CD4-positive, alpha-beta memory T cell (primary cell): Measurements from ENCODE around the gene SLC4A3. TPM values are rescaled to one million over a fixed set of nuclear protein-coding genes. Genes with fewer than 3 reads are reported as not detected.

Experiments
- CTCF ChIA-PET: fragments of 350-600 bp; sonication (Branson Sonifier 250); formaldehyde crosslinking; loops from one replicate; lab custom pipeline; 2021; ENCODE audit warnings: inconsistent platforms; ENCODE audit not compliant: partially characterized antibody; lab: Charles Lee
- POLR2A ChIA-PET: fragments of 350-600 bp; sonication (Branson Sonifier 250); formaldehyde crosslinking; loops from one replicate; lab custom pipeline; 2021; ENCODE audit not compliant: partially characterized antibody; lab: Charles Lee
- DNase-seq, 5 donors: peaks; one replicate each; pipeline versions ENCODE4 v3.0.0 to v3.0.0-alpha.2; 2020 to 2022; ENCODE audit warnings: mixed read lengths in 1 of 5
- H3K27ac ChIP-seq: one replicate; pipeline ENCODE4 v1.7.0; 2013; ENCODE audit warnings: low read depth, low read length
- H3K27me3 ChIP-seq: 2 replicates; pipeline ENCODE4 v1.7.0; 2013; ENCODE audit warnings: mild to moderate bottlenecking, low read length, moderate library complexity; ENCODE audit not compliant: insufficient read depth
- H3K36me3 ChIP-seq: 2 replicates; pipeline ENCODE4 v1.7.0; 2013; ENCODE audit warnings: mild to moderate bottlenecking, low read length, moderate library complexity; ENCODE audit not compliant: insufficient read depth
- H3K4me1 ChIP-seq: 2 replicates; pipeline ENCODE4 v1.7.0; 2013; ENCODE audit warnings: mild to moderate bottlenecking, low read length, moderate library complexity; ENCODE audit not compliant: insufficient read depth
- H3K4me3 ChIP-seq, 2 donors: one replicate each; pipeline ENCODE4 v1.7.0; 2013; ENCODE audit warnings: low read length in 2 of 2, mild to moderate bottlenecking in 1 of 2
- H3K9me3 ChIP-seq, 2 donors: one replicate each; pipeline ENCODE4 v1.7.0; 2013; ENCODE audit warnings: low read length in 2 of 2, control low read depth in 1 of 2; ENCODE audit not compliant: control insufficient read depth in 1 of 2
- H3K27ac Mint-ChIP-seq, 7 donors: one replicate each; pipeline ENCODE4 v1.8.0; 2020 to 2021; ENCODE audit warnings: mixed read lengths in 7 of 7, mild to moderate bottlenecking in 6 of 7, inconsistent platforms in 3 of 7, moderate library complexity in 3 of 7
- H3K27me3 Mint-ChIP-seq, 2 donors: one replicate each; pipeline ENCODE4 v1.8.0; 2020 to 2021; ENCODE audit warnings: mixed read lengths in 2 of 2
- H3K36me3 Mint-ChIP-seq, 2 donors: one replicate each; pipeline ENCODE4 v1.8.0; 2020 to 2021; ENCODE audit warnings: mixed read lengths in 2 of 2, inconsistent platforms in 1 of 2, mild to moderate bottlenecking in 1 of 2
- H3K4me1 Mint-ChIP-seq, 4 donors: one replicate each; pipeline ENCODE4 v1.8.0; 2020 to 2021; ENCODE audit warnings: mixed read lengths in 4 of 4, mild to moderate bottlenecking in 1 of 4
- H3K4me3 Mint-ChIP-seq, 8 donors: one replicate each; pipeline ENCODE4 v1.8.0; 2020 to 2021; ENCODE audit warnings: mixed read lengths in 8 of 8, mild to moderate bottlenecking in 7 of 8, moderate library complexity in 6 of 8, inconsistent platforms in 3 of 8
- H3K9me3 Mint-ChIP-seq, 8 donors: one replicate each; pipeline ENCODE4 v1.8.0; 2020 to 2021; ENCODE audit warnings: mixed read lengths in 8 of 8, mild to moderate bottlenecking in 5 of 8, inconsistent platforms in 3 of 8, moderate library complexity in 1 of 8
- intact Hi-C: fragments of 100-400 bp; cut with micrococcal nuclease; formaldehyde crosslinking; loops from one replicate; pipeline ENCODE4 v1.15.1; 2023
- polyA plus RNA-seq, 2 donors: library from polyadenylated mRNA; unstranded; fragments of 300-500 nt; fragmentation: Illumina TruSeq; gene quantifications; one replicate each; pipeline ENCODE4 v1.2.3, GENCODE V29; 2021
- total RNA-seq, 2 experiments: library from RNA; stranded (reverse); gene quantifications; one replicate each; pipeline ENCODE4 v1.2.3, GENCODE V29; 2021

The SLC4A3 gene
- total and polyA plus RNA-seq, 4 experiments from 2014 or later, result not detected

- H3K4me3 ChIP-seq, result no peak overlapping the region
- Mint-ChIP-seq H3K27me3 (peaks cover 4 to 32% of the 10 kb centered on the region in 2 donors), H3K4me3 (no peak overlapping the region), H3K4me1 (peaks cover 0 to 6% (median 4%) of the 10 kb centered on the region in 4 donors), H3K27ac (no peak overlapping the region), H3K36me3 (no peaks in the 10 kb centered on the region), H3K9me3 (no peaks in the 10 kb centered on the region)
- intact Hi-C loops, result no loop called here
- no peak overlapping the region for H3K27ac ChIP-seq
- ChIA-PET CTCF (interaction anchor here (1.0 to 1.2 kb wide), 2 partner anchors 10 to 77 kb away, joined by 3 read pairs; no protein-coding TSS in a partner anchor), POLR2A (no interaction called here)
- no peaks in the 10 kb centered on the region for H3K27me3 ChIP-seq
- DNase-seq, result no peak
- no peaks in the 10 kb centered on the region for H3K36me3 ChIP-seq
- H3K9me3 ChIP-seq, result no peaks in the 10 kb centered on the region
- no peaks in the 10 kb centered on the region for H3K4me1 ChIP-seq
Observed at GRCh38 chr2:219638217-219638947, 11.0 kb downstream of the SLC4A3 start.

- no peak overlapping the region for H3K4me3 Mint-ChIP-seq
- intact Hi-C loops, result no loop called here
- H3K27me3 Mint-ChIP-seq, result peaks cover 4 to 34% of the 10 kb centered on the region in 2 donors
- Histone ChIP-seq H3K27ac (no peak overlapping the region), H3K27me3 (no peaks in the 10 kb centered on the region), H3K4me1 (no peaks in the 10 kb centered on the region), H3K36me3 (no peaks in the 10 kb centered on the region), H3K9me3 (no peaks in the 10 kb centered on the region), H3K4me3 (no peak overlapping the region)
- no peaks in the 10 kb centered on the region for H3K9me3 Mint-ChIP-seq
- H3K36me3 Mint-ChIP-seq, result no peaks in the 10 kb centered on the region
- H3K27ac Mint-ChIP-seq, result no peak overlapping the region
- ChIA-PET CTCF (interaction anchor here (1.0 to 1.2 kb wide), 2 partner anchors 9 to 78 kb away, joined by 3 read pairs; no protein-coding TSS in a partner anchor), POLR2A (no interaction called here)
- no peak for DNase-seq
- peaks cover 0 to 6% (median 4%) of the 10 kb centered on the region in 4 donors for H3K4me1 Mint-ChIP-seq
Observed at GRCh38 chr2:219638948-219639755, 11.7 kb downstream of the SLC4A3 start.

GRCh38 chr2:219641390-219642068 lies 14.1 kb downstream of the SLC4A3 start:
- Histone ChIP-seq H3K27ac (no peak overlapping the region), H3K4me3 (no peak overlapping the region), H3K36me3 (no peaks in the 10 kb centered on the region), H3K9me3 (no peaks in the 10 kb centered on the region), H3K27me3 (no peaks in the 10 kb centered on the region), H3K4me1 (no peaks in the 10 kb centered on the region)
- ChIA-PET CTCF (interaction anchor here (0.9 to 4.7 kb wide), 9 partner anchors 10 to 237 kb away, joined by 3 to 51 read pairs (median 3); no protein-coding TSS in a partner anchor), POLR2A (no interaction called here)
- Mint-ChIP-seq H3K4me1 (peaks cover 0 to 6% (median 4%) of the 10 kb centered on the region in 4 donors), H3K27me3 (peaks cover 10 to 32% of the 10 kb centered on the region in 2 donors), H3K27ac (peak overlapping the region in 1 of 7 donors; percentile 57), H3K9me3 (no peaks in the 10 kb centered on the region), H3K36me3 (no peaks in the 10 kb centered on the region), H3K4me3 (no peak overlapping the region)
- intact Hi-C loops, result loop anchor here (1.0 to 5.0 kb wide), 3 partner anchors 44 to 238 kb away; partner anchors contain the start of genes GMPPA and STK11IP
- DNase-seq, result no peak

- Mint-ChIP-seq H3K4me3 (no peak overlapping the region), H3K4me1 (peaks cover 0 to 6% (median 4%) of the 10 kb centered on the region in 4 donors), H3K9me3 (no peaks in the 10 kb centered on the region), H3K36me3 (no peaks in the 10 kb centered on the region), H3K27ac (peak overlapping the region in 3 of 7 donors; percentile 32 to 68 (median 57)), H3K27me3 (peaks cover 13 to 34% of the 10 kb centered on the region in 2 donors)
- no peaks in the 10 kb centered on the region for H3K9me3 ChIP-seq
- no peak for DNase-seq
- intact Hi-C loops, result loop anchor here (1.0 to 5.0 kb wide), 3 partner anchors 45 to 239 kb away; partner anchors contain the start of genes GMPPA and STK11IP
- H3K4me3 ChIP-seq, result no peak overlapping the region
- ChIA-PET CTCF (interaction anchor here (0.9 to 4.7 kb wide), 11 partner anchors 9 to 238 kb away, joined by 3 to 51 read pairs (median 3); partner anchors contain the start of genes CHPF, STK11IP and TMEM198), POLR2A (no interaction called here)
- H3K27ac ChIP-seq, result no peak overlapping the region
- H3K27me3 ChIP-seq, result no peaks in the 10 kb centered on the region
- no peaks in the 10 kb centered on the region for H3K36me3 ChIP-seq
- H3K4me1 ChIP-seq, result no peaks in the 10 kb centered on the region
Observed at GRCh38 chr2:219642069-219642454, 14.6 kb downstream of the SLC4A3 start.

- H3K4me1 Mint-ChIP-seq, result peaks cover 0 to 6% (median 4%) of the 10 kb centered on the region in 4 donors
- Histone ChIP-seq H3K4me1 (no peaks in the 10 kb centered on the region), H3K9me3 (no peaks in the 10 kb centered on the region), H3K36me3 (no peaks in the 10 kb centered on the region), H3K27me3 (no peaks in the 10 kb centered on the region), H3K27ac (no peak overlapping the region), H3K4me3 (no peak overlapping the region)
- peak; percentile 80 to 88 (median 83) for DNase-seq
- no peak overlapping the region for H3K4me3 Mint-ChIP-seq
- peak overlapping the region in 4 of 7 donors; percentile 32 to 70 (median 53) for H3K27ac Mint-ChIP-seq
- POLR2A ChIA-PET, result interaction anchor here (0.6 kb wide), 1 partner anchor 24 kb away, joined by 3 read pairs; no protein-coding TSS in a partner anchor
- H3K36me3 Mint-ChIP-seq, result no peaks in the 10 kb centered on the region
- intact Hi-C loops, result loop anchor here (1.0 to 5.0 kb wide), 3 partner anchors 45 to 239 kb away; partner anchors contain the start of genes GMPPA and STK11IP
- H3K9me3 Mint-ChIP-seq, result no peaks in the 10 kb centered on the region
- CTCF ChIA-PET, result interaction anchor here (0.7 to 4.7 kb wide), 9 partner anchors 10 to 240 kb away, joined by 3 to 51 read pairs (median 5); partner anchors contain the start of genes CHPF, STK11IP and TMEM198
- peaks cover 12 to 36% of the 10 kb centered on the region in 2 donors for H3K27me3 Mint-ChIP-seq
Observed at GRCh38 chr2:219642465-219643083, 15.1 kb downstream of the SLC4A3 start.

- Histone ChIP-seq H3K27ac (no peak overlapping the region), H3K4me3 (no peak overlapping the region), H3K4me1 (no peaks in the 10 kb centered on the region), H3K27me3 (no peaks in the 10 kb centered on the region), H3K36me3 (no peaks in the 10 kb centered on the region), H3K9me3 (no peaks in the 10 kb centered on the region)
- no peaks in the 10 kb centered on the region for H3K9me3 Mint-ChIP-seq
- ChIA-PET CTCF (interaction anchor here (0.7 to 4.7 kb wide), 8 partner anchors 11 to 241 kb away, joined by 3 to 51 read pairs (median 5); partner anchors contain the start of genes CHPF, STK11IP and TMEM198), POLR2A (interaction anchor here (0.6 kb wide), 1 partner anchor 24 kb away, joined by 3 read pairs; no protein-coding TSS in a partner anchor)
- no peaks in the 10 kb centered on the region for H3K36me3 Mint-ChIP-seq
- peaks cover 0 to 6% (median 4%) of the 10 kb centered on the region in 4 donors for H3K4me1 Mint-ChIP-seq
- no peak for DNase-seq
- no peak overlapping the region for H3K4me3 Mint-ChIP-seq
- intact Hi-C loops, result loop anchor here (5.0 kb wide), 1 partner anchor 146 kb away; the partner anchor contains the start of gene GMPPA
- peaks cover 14 to 38% of the 10 kb centered on the region in 2 donors for H3K27me3 Mint-ChIP-seq
- peak overlapping the region in 1 of 7 donors; percentile 38 for H3K27ac Mint-ChIP-seq
Observed at GRCh38 chr2:219643084-219643473, 15.6 kb downstream of the SLC4A3 start.
